ENCODE results near the gene PECR. TPM values are rescaled to one million over a fixed set of nuclear protein-coding genes. Genes with fewer than 3 reads are reported as not detected.

The PECR gene
- total and polyA plus RNA-seq, 9 of the 15 experiments (the other 6 are each of a cell fraction or from before 2014, with no cell fraction given): 1.1 to 10.3 (median 8.2) TPM

- no peaks in the 10 kb centered on the region for H3K27me3 ChIP-seq (ENCODE audit: control insufficient read depth in 2 of 2, insufficient read depth in 2 of 2, low read length in 2 of 2)
- in situ Hi-C loops (cut with MboI) (no loop called here), intact Hi-C loops (cut with micrococcal nuclease) (no loop called here)
- no TSS peak for BruUV-seq (replicated peaks)
- no peak for FAIRE-seq
- H3K79me2 ChIP-seq (ENCODE audit: control insufficient read depth, insufficient read depth, low read length): no peaks in the 10 kb centered on the region
- POLR2A ChIA-PET: no interaction called here
- no peak for DNase-seq (ENCODE audit: extremely low read depth in 1 of 4, low spot score in 3 of 4)
- H3K4me2 ChIP-seq (ENCODE audit: insufficient read depth, low read length): no peak overlapping the region
- H4K20me1 ChIP-seq (replicated peaks; ENCODE audit: control insufficient read depth, insufficient read depth, low read length): no peaks in the 10 kb centered on the region
- H3K27ac ChIP-seq (ENCODE audit: extremely low read depth, low read depth, low read length): no peak overlapping the region
- no peak for ATAC-seq
- no peaks in the 10 kb centered on the region for H3K9me3 ChIP-seq (replicated peaks; ENCODE audit: control insufficient read depth, insufficient read depth, low read depth, low read length)
- H2AFZ ChIP-seq (ENCODE audit: low read depth, low read length): no peak overlapping the region
- H3K36me3 ChIP-seq (ENCODE audit: control insufficient read depth, insufficient read depth, low read length): no peaks in the 10 kb centered on the region
- H3K4me1 ChIP-seq (replicated peaks in 1 of 2; ENCODE audit: control insufficient read depth in 2 of 2, insufficient read depth in 2 of 2, low read length in 2 of 2): peaks cover 2 to 10% of the 10 kb centered on the region in 2 experiments; a peak in 3 of 5 replicates
- CTCF ChIA-PET (ENCODE audit: low intra/inter-chr PET ratio): no interaction called here
- H3K9ac ChIP-seq (ENCODE audit: insufficient read depth in 1 of 2, low read depth in 2 of 2, low read length in 2 of 2): no peak overlapping the region
- WGBS (ENCODE audit: insufficient coverage, low coverage, missing lambda C conversion rate): 17% methylated on average over 1 of the region's 1 CpG
- H3K4me3 ChIP-seq: no peak overlapping the region
- no peaks in the 10 kb centered on the region for H3K9me1 ChIP-seq (ENCODE audit: control insufficient read depth, insufficient read depth, low read length)
- TF ChIP-seq PKNOX1 (IDR thresholded peaks at IDR 0.05): no peak
- no peak for TF ChIP-seq PHB (CRISPR knock-in tag; IDR thresholded peaks at IDR 0.05)
- peak; percentile 88 for TF ChIP-seq CEBPG (CRISPR knock-in tag; IDR thresholded peaks at IDR 0.05)
- peak in 1 of 2 experiments; percentile 95 for TF ChIP-seq CEBPG (tag; conservative IDR thresholded peaks at IDR 0.05 in 1 of 2, IDR thresholded peaks at IDR 0.05 in 1 of 2)
- TF ChIP-seq MAFG (tag; conservative IDR thresholded peaks at IDR 0.05): no peak
- no peak for TF ChIP-seq SNAPC5 (CRISPR knock-in tag; IDR thresholded peaks at IDR 0.05)
- no peak for TF ChIP-seq RFX1 (IDR thresholded peaks at IDR 0.05)
- TF ChIP-seq TRIM24 (IDR thresholded peaks at IDR 0.05): peak; percentile 90; a peak in 3 of 4 replicates
- no peak; the same call in 1 of the 2 replicates for TF ChIP-seq NR2C1 (IDR thresholded peaks at IDR 0.05)
- TF ChIP-seq NR2C1 (tag; IDR thresholded peaks at IDR 0.05): peak; percentile 76
- TF ChIP-seq KDM1A (IDR thresholded peaks at IDR 0.05): no peak
- TF ChIP-seq ARID3B (CRISPR knock-in tag; IDR thresholded peaks at IDR 0.05; ENCODE audit: borderline replicate concordance): no peak
- no peak for TF ChIP-seq CBX1 (IDR thresholded peaks at IDR 0.05; ENCODE audit: low read depth)
- no peak for TF ChIP-seq ELK3 (CRISPR knock-in tag; IDR thresholded peaks at IDR 0.05)
- no peak for TF ChIP-seq ZNF584 (CRISPR knock-in tag; IDR thresholded peaks at IDR 0.05; ENCODE audit: low read depth)
- no peak for TF ChIP-seq CSDE1 (IDR thresholded peaks at IDR 0.05)
- TF ChIP-seq, protein P1, sequence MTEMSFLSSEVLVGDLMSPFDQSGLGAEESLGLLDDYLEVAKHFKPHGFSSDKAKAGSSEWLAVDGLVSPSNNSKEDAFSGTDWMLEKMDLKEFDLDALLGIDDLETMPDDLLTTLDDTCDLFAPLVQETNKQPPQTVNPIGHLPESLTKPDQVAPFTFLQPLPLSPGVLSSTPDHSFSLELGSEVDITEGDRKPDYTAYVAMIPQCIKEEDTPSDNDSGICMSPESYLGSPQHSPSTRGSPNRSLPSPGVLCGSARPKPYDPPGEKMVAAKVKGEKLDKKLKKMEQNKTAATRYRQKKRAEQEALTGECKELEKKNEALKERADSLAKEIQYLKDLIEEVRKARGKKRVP (CRISPR knock-in tag; IDR thresholded peaks at IDR 0.05): peak; percentile 77
- TF ChIP-seq CEBPB (tag; IDR thresholded peaks at IDR 0.05): 0 out of 2 replicates have a peak, but pooled peaks have one; percentile 8
- no peak for TF ChIP-seq NR2C2 (CRISPR knock-in tag; IDR thresholded peaks at IDR 0.05)
- peak; percentile 79; the same call in 1 of the 2 replicates for TF ChIP-seq NR2C2 (tag; IDR thresholded peaks at IDR 0.05)
- TF ChIP-seq ZNF134 (CRISPR knock-in tag; conservative IDR thresholded peaks at IDR 0.05): no peak
- peak; percentile 71 for TF ChIP-seq POLR2H (tag; IDR thresholded peaks at IDR 0.05; ENCODE audit: low read depth)
Observed at GRCh38 chr2:216078776-216079175, 2.8 kb downstream of the PECR start.
